Breast epithelium (tissue), 4 donors: ENCODE results near the gene MRPS6. TPM values are rescaled to one million over a fixed set of nuclear protein-coding genes. Genes with fewer than 3 reads are reported as not detected.

ENCODE experiments used
- DNase-seq, 2 donors: peaks; one replicate each; pipeline ENCODE4 v3.0.0-alpha.2; 2019; ENCODE audit warnings: low spot score in 2 of 2
- H3K27ac ChIP-seq, 2 donors: fragments of 200-600 bp; sonication (generic) in 1 of 2; one replicate each; pipeline ENCODE4 v1.5.1; 2016 to 2019; ENCODE audit warnings: mild to moderate bottlenecking in 1 of 2
- H3K27me3 ChIP-seq, 2 donors: fragments of 200-600 bp; sonication (generic) in 1 of 2; one replicate each; pipeline versions ENCODE4 v1.5.1 to v1.6.0; 2017 to 2019; ENCODE audit warnings: control low read depth in 1 of 2, mild to moderate bottlenecking in 1 of 2
- H3K36me3 ChIP-seq: fragments of 200-600 bp; one replicate; pipeline ENCODE4 v1.5.1; 2019
- H3K4me1 ChIP-seq, 2 donors: fragments of 200-600 bp; sonication (generic); one replicate each; pipeline ENCODE4 v1.5.1; 2016 to 2019; ENCODE audit warnings: control low read depth in 1 of 2
- H3K4me3 ChIP-seq, 3 donors: fragments of 200-600 bp; sonication (generic); 1 replicate in 2 of 3; 2 replicates in 1 of 3; pipeline ENCODE4 v1.5.1; 2016 to 2019; ENCODE audit warnings: mild to moderate bottlenecking in 3 of 3, moderate library complexity in 2 of 3
- H3K9me3 ChIP-seq, 2 donors: fragments of 200-600 bp; sonication (generic) in 1 of 2; one replicate each; pipeline ENCODE4 v1.5.1; 2016 to 2019; ENCODE audit warnings: control low read depth in 1 of 2
- POLR2A ChIP-seq: fragments of 450-650 bp; IDR thresholded peaks from one replicate; pipeline ENCODE4 v1.6.1; 2016; ENCODE audit warnings: antibody characterized with exemption, mild to moderate bottlenecking, moderate library complexity
- POLR2AphosphoS5 ChIP-seq, 3 donors: sonication (generic); formaldehyde crosslinking; IDR thresholded peaks; one replicate each; pipeline ENCODE4 v1.6.1; 2017; ENCODE audit warnings: antibody characterized with exemption in 3 of 3
- intact Hi-C: fragments of 100-400 bp; cut with DNase I; formaldehyde crosslinking; loops from one replicate; pipeline ENCODE4 v1.15.1; 2023; ENCODE audit warnings: low total_unique reads
- total RNA-seq, 3 donors: library from RNA; depleted of rRNA; stranded (reverse); fragments of >200 nt; gene quantifications; one replicate each; pipeline ENCODE4 v1.1.0, GENCODE V29; 2016
- TF ChIP-seq, protein P1 (sequence below), 3 donors: fragments of 450-650 bp; IDR thresholded peaks; one replicate each; pipeline ENCODE4 v1.5.1; 2016 to 2017; ENCODE audit warnings: antibody characterized with exemption in 3 of 3, mild to moderate bottlenecking in 3 of 3, moderate library complexity in 3 of 3

MRPS6 gene
- total RNA-seq, 3 donors from 2014 or later = 22.3 to 40.6 (median 26.5) TPM

DNA sequence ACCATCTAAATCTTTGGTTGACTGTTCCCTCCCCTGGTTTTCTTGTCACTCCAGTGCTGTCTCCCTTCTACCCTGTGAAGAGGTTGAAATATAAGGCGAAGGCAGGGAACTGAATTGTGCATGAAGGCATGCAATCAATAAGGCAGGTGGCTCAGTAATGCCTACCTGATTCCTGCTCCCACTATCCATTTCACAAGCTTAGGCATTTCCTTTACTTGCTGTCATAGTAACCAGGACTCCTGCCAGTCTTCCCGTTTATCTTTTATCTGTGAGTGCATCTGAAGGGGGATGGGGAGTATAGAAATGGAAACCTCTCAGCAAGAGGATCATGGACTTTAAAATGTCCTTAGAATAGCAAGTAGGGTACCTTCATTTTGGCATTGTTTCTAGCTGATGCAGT, 40.5 kb downstream of the MRPS6 start:
- Histone ChIP-seq H3K27ac (no peak overlapping the region), H3K4me1 (no peaks in the 10 kb centered on the region), H3K36me3 (no peaks in the 10 kb centered on the region), H3K9me3 (no peaks in the 10 kb centered on the region), H3K4me3 (no peak overlapping the region), H3K27me3 (no peaks in the 10 kb centered on the region)
- DNase-seq = no peak
- intact Hi-C loops = no loop called here
- TF ChIP-seq, protein P1, sequence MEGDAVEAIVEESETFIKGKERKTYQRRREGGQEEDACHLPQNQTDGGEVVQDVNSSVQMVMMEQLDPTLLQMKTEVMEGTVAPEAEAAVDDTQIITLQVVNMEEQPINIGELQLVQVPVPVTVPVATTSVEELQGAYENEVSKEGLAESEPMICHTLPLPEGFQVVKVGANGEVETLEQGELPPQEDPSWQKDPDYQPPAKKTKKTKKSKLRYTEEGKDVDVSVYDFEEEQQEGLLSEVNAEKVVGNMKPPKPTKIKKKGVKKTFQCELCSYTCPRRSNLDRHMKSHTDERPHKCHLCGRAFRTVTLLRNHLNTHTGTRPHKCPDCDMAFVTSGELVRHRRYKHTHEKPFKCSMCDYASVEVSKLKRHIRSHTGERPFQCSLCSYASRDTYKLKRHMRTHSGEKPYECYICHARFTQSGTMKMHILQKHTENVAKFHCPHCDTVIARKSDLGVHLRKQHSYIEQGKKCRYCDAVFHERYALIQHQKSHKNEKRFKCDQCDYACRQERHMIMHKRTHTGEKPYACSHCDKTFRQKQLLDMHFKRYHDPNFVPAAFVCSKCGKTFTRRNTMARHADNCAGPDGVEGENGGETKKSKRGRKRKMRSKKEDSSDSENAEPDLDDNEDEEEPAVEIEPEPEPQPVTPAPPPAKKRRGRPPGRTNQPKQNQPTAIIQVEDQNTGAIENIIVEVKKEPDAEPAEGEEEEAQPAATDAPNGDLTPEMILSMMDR (IDR thresholded peaks at IDR 0.05) = no peak
- TF ChIP-seq POLR2A (no peak), POLR2AphosphoS5 (IDR thresholded peaks at IDR 0.05) (no peak)

GRCh38 chr21:34115160-34115559, 41.8 kb downstream of the MRPS6 start:
- no peak for DNase-seq
- H3K27ac ChIP-seq = no peak overlapping the region
- intact Hi-C loops = no loop called here
- H3K9me3 ChIP-seq = no peaks in the 10 kb centered on the region
- no peak overlapping the region for H3K4me3 ChIP-seq
- H3K27me3 ChIP-seq = no peaks in the 10 kb centered on the region
- no peaks in the 10 kb centered on the region for H3K4me1 ChIP-seq
- no peaks in the 10 kb centered on the region for H3K36me3 ChIP-seq
- TF ChIP-seq POLR2AphosphoS5 (IDR thresholded peaks at IDR 0.05) (no peak), POLR2A (no peak)
- TF ChIP-seq, protein P1 (IDR thresholded peaks at IDR 0.05) = no peak

DNA sequence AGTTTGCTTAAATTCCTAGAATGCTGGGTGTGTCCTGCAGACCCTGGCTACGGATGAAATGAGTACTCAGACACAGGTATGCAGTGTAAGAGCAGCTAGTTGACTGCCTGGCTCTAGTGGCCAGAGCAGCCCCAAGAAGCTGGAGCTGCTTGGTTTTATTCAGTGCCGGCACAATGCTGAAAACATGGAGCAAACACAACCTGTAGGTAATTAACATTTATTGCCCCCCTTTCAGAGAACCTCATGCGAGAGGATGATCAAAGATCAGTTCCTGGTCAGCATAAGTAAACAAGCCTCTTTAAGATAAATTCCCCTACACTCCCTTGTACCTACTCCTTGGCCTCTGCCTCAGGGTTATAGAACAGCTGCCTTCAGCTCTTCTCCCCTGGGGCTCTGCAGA, 43.2 kb downstream of the MRPS6 start:
- Histone ChIP-seq H3K27ac (no peak overlapping the region), H3K9me3 (no peaks in the 10 kb centered on the region)

GRCh38 chr21:34120867-34121266, 47.5 kb downstream of the MRPS6 start:
- no peaks in the 10 kb centered on the region for H3K4me1 ChIP-seq
- no peak overlapping the region for H3K27ac ChIP-seq
- H3K9me3 ChIP-seq = no peaks in the 10 kb centered on the region
- intact Hi-C loops = no loop called here
- no peak overlapping the region for H3K4me3 ChIP-seq
- no peaks in the 10 kb centered on the region for H3K36me3 ChIP-seq
- no peak for TF ChIP-seq POLR2A
- TF ChIP-seq, protein P1 (IDR thresholded peaks at IDR 0.05) = no peak
- H3K27me3 ChIP-seq = no peaks in the 10 kb centered on the region
- no peak for DNase-seq

More for the DNA sequence above, 43.2 kb downstream of the MRPS6 start:
- no peaks in the 10 kb centered on the region for H3K27me3 ChIP-seq
- no peak overlapping the region for H3K4me3 ChIP-seq
- H3K4me1 ChIP-seq = no peaks in the 10 kb centered on the region
- no peak for DNase-seq
- intact Hi-C loops = no loop called here
- TF ChIP-seq, protein P1 (IDR thresholded peaks at IDR 0.05) = no peak
- TF ChIP-seq POLR2A = no peak
- no peak for TF ChIP-seq POLR2AphosphoS5 (IDR thresholded peaks at IDR 0.05)
- H3K36me3 ChIP-seq = no peaks in the 10 kb centered on the region

DNA sequence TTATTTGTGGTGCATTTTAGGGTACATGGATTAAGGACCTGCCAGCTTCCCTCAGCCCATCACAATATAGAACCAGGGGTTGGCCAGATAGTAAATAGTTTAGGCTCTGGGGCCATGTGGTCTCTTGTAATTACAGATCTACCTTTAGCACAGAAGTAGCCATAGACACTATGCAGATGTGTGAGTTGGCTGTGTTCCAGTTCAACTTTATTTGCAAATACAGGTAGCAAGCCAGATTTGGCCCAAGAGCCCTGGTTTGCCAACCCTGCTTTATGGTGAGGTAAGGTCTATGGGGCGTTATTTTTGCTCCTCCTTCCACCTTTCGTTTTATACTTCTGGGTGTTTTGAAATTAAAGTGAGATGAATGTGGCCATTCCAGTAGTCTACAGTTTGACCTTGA, 48.7 kb downstream of the MRPS6 start:
- DNase-seq = no peak
- Histone ChIP-seq H3K4me3 (no peak overlapping the region), H3K36me3 (no peaks in the 10 kb centered on the region), H3K4me1 (no peaks in the 10 kb centered on the region), H3K27me3 (no peaks in the 10 kb centered on the region), H3K9me3 (no peaks in the 10 kb centered on the region), H3K27ac (no peak overlapping the region)
- no peak for TF ChIP-seq POLR2AphosphoS5 (IDR thresholded peaks at IDR 0.05)
- TF ChIP-seq, protein P1 (IDR thresholded peaks at IDR 0.05) = no peak
- TF ChIP-seq POLR2A = no peak
- intact Hi-C loops = no loop called here
